Liver (tissue), 9 donors: ENCODE measurements around the gene TOM1L2. TPM values are rescaled to one million over a fixed set of nuclear protein-coding genes. Genes with fewer than 3 reads are reported as not detected.
"Not testable (repeated sequence)": the region's sequence is repeated elsewhere in the genome, so short reads cannot be mapped to it uniquely, and the experiment has no call there.

Source experiments
- DNase-seq: peaks from one replicate; pipeline ENCODE4 v3.0.0-alpha.2; 2017; ENCODE audit warnings: low spot score
- H3K27ac ChIP-seq, 2 donors: one replicate each; pipeline ENCODE4 v1.7.0; 2013; ENCODE audit warnings: inconsistent platforms in 2 of 2, low read length in 2 of 2, control low read depth in 1 of 2, low read depth in 1 of 2, mild to moderate bottlenecking in 1 of 2
- H3K27me3 ChIP-seq, 4 donors: one replicate each; pipeline versions ENCODE4 v1.6.1 to v1.7.0; 2013; ENCODE audit warnings: low read length in 3 of 4, inconsistent platforms in 1 of 4, mild to moderate bottlenecking in 1 of 4, moderate library complexity in 1 of 4; ENCODE audit not compliant: control insufficient read depth in 4 of 4, insufficient read depth in 4 of 4
- H3K36me3 ChIP-seq, 4 donors: one replicate each; pipeline versions ENCODE4 v1.6.1 to v1.7.0; 2013; ENCODE audit warnings: low read length in 3 of 4, mild to moderate bottlenecking in 3 of 4, low read depth in 1 of 4, moderate library complexity in 1 of 4; ENCODE audit not compliant: control insufficient read depth in 4 of 4, insufficient read depth in 3 of 4
- H3K4me1 ChIP-seq, 4 donors: one replicate each; pipeline versions ENCODE4 v1.6.1 to v1.7.0; 2013; ENCODE audit warnings: low read length in 3 of 4, mild to moderate bottlenecking in 3 of 4, moderate library complexity in 1 of 4; ENCODE audit not compliant: control insufficient read depth in 4 of 4, insufficient read depth in 4 of 4
- H3K4me3 ChIP-seq, 3 donors: one replicate each; pipeline versions ENCODE4 v1.6.1 to v1.7.0; 2013; ENCODE audit warnings: low read length in 3 of 3, control low read depth in 1 of 3, low read depth in 1 of 3, mild to moderate bottlenecking in 1 of 3
- H3K9ac ChIP-seq, 2 donors: one replicate each; pipeline ENCODE4 v1.7.0; 2013; ENCODE audit warnings: low read length in 2 of 2, mild to moderate bottlenecking in 2 of 2, moderate library complexity in 2 of 2, control low read depth in 1 of 2, low read depth in 1 of 2
- H3K9me3 ChIP-seq, 4 donors: one replicate each; pipeline versions ENCODE4 v1.6.1 to v1.7.0; 2013; ENCODE audit warnings: low read length in 3 of 4; ENCODE audit not compliant: control insufficient read depth in 4 of 4
- ATF3 ChIP-seq: IDR thresholded peaks from 2 replicates; pipeline ENCODE4 v1.6.1; 2016; ENCODE audit warnings: antibody characterized with exemption
- CTCF ChIP-seq: fragments of 150-350 bp; IDR thresholded peaks from 2 replicates; pipeline ENCODE4 v1.5.1; 2017; ENCODE audit warnings: improper control_type of control experiment, low read depth, low read length; ENCODE audit not compliant: missing input control
- EGR1 ChIP-seq, 2 donors: IDR thresholded peaks; 2 replicates each; pipeline ENCODE4 v1.6.1; 2016 to 2018; ENCODE audit warnings: antibody characterized with exemption in 2 of 2, low read depth in 2 of 2
- FOXA1 ChIP-seq: IDR thresholded peaks from 2 replicates; pipeline ENCODE4 v1.6.1; 2016; ENCODE audit warnings: antibody characterized with exemption
- FOXA2 ChIP-seq: IDR thresholded peaks from 2 replicates; pipeline ENCODE4 v1.6.1; 2016; ENCODE audit warnings: antibody characterized with exemption
- HNF4A ChIP-seq, 2 donors: conservative IDR thresholded peaks; 2 replicates each; pipeline ENCODE4 v1.6.1; 2016; ENCODE audit warnings: antibody characterized with exemption in 2 of 2, mild to moderate bottlenecking in 2 of 2
- HNF4G ChIP-seq: IDR thresholded peaks from 2 replicates; pipeline ENCODE4 v1.6.1; 2016; ENCODE audit warnings: antibody characterized with exemption
- JUND ChIP-seq, 2 donors: IDR thresholded peaks; 2 replicates each; pipeline ENCODE4 v1.6.1; 2016; ENCODE audit warnings: antibody characterized with exemption in 2 of 2
- MAX ChIP-seq: IDR thresholded peaks from 2 replicates; pipeline ENCODE4 v1.6.1; 2016; ENCODE audit warnings: antibody characterized with exemption
- RAD21 ChIP-seq, 2 donors: IDR thresholded peaks; 2 replicates each; pipeline ENCODE4 v1.6.1; 2016; ENCODE audit warnings: antibody characterized with exemption in 2 of 2, mild to moderate bottlenecking in 2 of 2
- RXRA ChIP-seq, 2 donors: IDR thresholded peaks; 2 replicates each; pipeline ENCODE4 v1.6.1; 2017 to 2018; ENCODE audit warnings: antibody characterized with exemption in 2 of 2, mild to moderate bottlenecking in 1 of 2
- SP1 ChIP-seq: IDR thresholded peaks from 2 replicates; pipeline ENCODE4 v1.6.1; 2018; ENCODE audit warnings: antibody characterized with exemption, mild to moderate bottlenecking
- TAF1 ChIP-seq: conservative IDR thresholded peaks from 2 replicates; pipeline ENCODE4 v1.6.1; 2016; ENCODE audit warnings: antibody characterized with exemption, mild to moderate bottlenecking
- YY1 ChIP-seq: IDR thresholded peaks from 2 replicates; pipeline ENCODE4 v1.6.1; 2016; ENCODE audit warnings: antibody characterized with exemption, mild to moderate bottlenecking
- ZBTB33 ChIP-seq: IDR thresholded peaks from 2 replicates; pipeline ENCODE4 v1.6.1; 2016; ENCODE audit warnings: antibody characterized with exemption
- WGBS: extraction: QIAGEN DNeasy Blood & Tissue Kit; methylation state at CpG from one replicate; pipeline ENCODE4 v1.1.7; 2013; 5-methylcytosine and 5-hydroxymethylcytosine counted together
- polyA plus RNA-seq, 2 donors: library from polyadenylated mRNA; stranded (reverse) in 1 of 2; unstranded in 1 of 2; fragments of 200-250 nt in 1 of 2; fragments of >200 nt in 1 of 2; fragmentation: Nextera tagmentation in 1 of 2; extraction: Ambion mirVana in 1 of 2; gene quantifications; one replicate each; pipeline versions ENCODE4 v1.2.1 to v1.2.3, GENCODE V29; 2013 to 2015
- total RNA-seq, 2 donors: library from RNA; depleted of rRNA; stranded (reverse); fragments of >200 nt; gene quantifications; one replicate each; pipeline ENCODE4 v1.2.3, GENCODE V29; 2014
- donor health status: healthy.
- donor health status: healthy.
- donor health status: healthy.
- donor health status: healthy.
- donor health status: healthy.

Gene TOM1L2
- total and polyA plus RNA-seq, 4 donors, result 5.0 to 24.0 (median 9.3) TPM

- TF ChIP-seq CTCF, result no peak
These were observed 13.2 kb downstream of the TOM1L2 start (continued) for GRCh38 chr17:17958982-17959381.

- Histone ChIP-seq H3K9me3 (no peaks in the 10 kb centered on the region), H3K4me3 (no peak overlapping the region), H3K4me1 (peaks cover 2 to 18% (median 12%) of the 10 kb centered on the region in 4 donors), H3K27ac (no peak overlapping the region), H3K9ac (no peak overlapping the region), H3K27me3 (no peaks in the 10 kb centered on the region), H3K36me3 (no peaks in the 10 kb centered on the region)
- 88% methylated on average over 7 of the region's 7 CpGs for WGBS
- TF ChIP-seq EGR1 (IDR thresholded peaks at IDR 0.05; ENCODE audit: low read depth in 2 of 2), result no peak
- no peak for TF ChIP-seq MAX
- no peak for TF ChIP-seq ATF3
- no peak for TF ChIP-seq FOXA2
- no peak for TF ChIP-seq HNF4G
- no peak for DNase-seq
These were observed 14.7 kb downstream of the TOM1L2 start for GRCh38 chr17:17957584-17957916.

- H3K9ac ChIP-seq, H3K27me3 ChIP-seq, H3K36me3 ChIP-seq, H3K4me3 ChIP-seq, H3K9me3 ChIP-seq, DNase-seq, H3K27ac ChIP-seq: not testable (repeated sequence)
- H3K4me1 ChIP-seq, result peaks cover 2 to 18% (median 12%) of the 10 kb centered on the region in 4 donors
- 98% methylated on average over 12 of the region's 12 CpGs for WGBS
These were observed 16.3 kb downstream of the TOM1L2 start for GRCh38 chr17:17955790-17956341.

- Histone ChIP-seq H3K4me1 (peaks cover 0 to 4% (median 0%) of the 10 kb centered on the region in 4 donors), H3K9ac (no peak overlapping the region), H3K4me3 (no peak overlapping the region), H3K27me3 (no peaks in the 10 kb centered on the region), H3K9me3 (no peaks in the 10 kb centered on the region), H3K36me3 (no peaks in the 10 kb centered on the region), H3K27ac (no peak overlapping the region)
- no peak for DNase-seq
- WGBS, result 96% methylated on average over 3 of the region's 3 CpGs
- TF ChIP-seq JUND (IDR thresholded peaks at IDR 0.05), result no peak
- TF ChIP-seq SP1, result no peak
- TF ChIP-seq HNF4G, result no peak
- no peak for TF ChIP-seq RXRA (IDR thresholded peaks at IDR 0.05)
- TF ChIP-seq YY1, result no peak
- TF ChIP-seq TAF1, result no peak
- TF ChIP-seq MAX, result no peak
- no peak for TF ChIP-seq FOXA1
- TF ChIP-seq CTCF, result no peak
- no peak for TF ChIP-seq RAD21 (IDR thresholded peaks at IDR 0.05)
- no peak for TF ChIP-seq ATF3
- TF ChIP-seq FOXA2, result no peak
- TF ChIP-seq ZBTB33, result no peak
- TF ChIP-seq HNF4A (conservative IDR thresholded peaks at IDR 0.05), result no peak
- TF ChIP-seq EGR1 (IDR thresholded peaks at IDR 0.05; ENCODE audit: low read depth in 2 of 2), result no peak
These were observed 18.1 kb downstream of the TOM1L2 start for GRCh38 chr17:17954079-17954478.
